IMR-90 (cell line): ENCODE results near the gene TBRG4.

Source experiments
- POLR2A ChIP-seq: IDR thresholded peaks from 2 replicates; pipeline ENCODE4 v1.6.1; 2012; ENCODE audit warnings: mild to moderate bottlenecking, low read depth, low read length
- RCOR1 ChIP-seq: IDR thresholded peaks from 2 replicates; pipeline ENCODE4 v1.6.1; 2012; ENCODE audit warnings: mild to moderate bottlenecking, low read length, improper control_type of control experiment; ENCODE audit not compliant: insufficient replicate concordance
- SMC3 ChIP-seq: fragments of 150-350 bp; IDR thresholded peaks from 2 replicates; pipeline ENCODE4 v1.6.1; 2016; ENCODE audit warnings: low read depth, mild to moderate bottlenecking, antibody characterized with exemption, low read length, moderate library complexity
- TF ChIP-seq, protein P1 (sequence below): conservative IDR thresholded peaks from 2 replicates; pipeline ENCODE4 v1.5.1; 2012; ENCODE audit warnings: mild to moderate bottlenecking, low read depth, low read length, improper control_type of control experiment
- TF ChIP-seq, protein P2 (sequence below): fragments of 150-350 bp; IDR thresholded peaks from 2 replicates; pipeline ENCODE4 v1.6.1; 2017; ENCODE audit warnings: mild to moderate bottlenecking, antibody characterized with exemption, low read length, low read depth

DNA sequence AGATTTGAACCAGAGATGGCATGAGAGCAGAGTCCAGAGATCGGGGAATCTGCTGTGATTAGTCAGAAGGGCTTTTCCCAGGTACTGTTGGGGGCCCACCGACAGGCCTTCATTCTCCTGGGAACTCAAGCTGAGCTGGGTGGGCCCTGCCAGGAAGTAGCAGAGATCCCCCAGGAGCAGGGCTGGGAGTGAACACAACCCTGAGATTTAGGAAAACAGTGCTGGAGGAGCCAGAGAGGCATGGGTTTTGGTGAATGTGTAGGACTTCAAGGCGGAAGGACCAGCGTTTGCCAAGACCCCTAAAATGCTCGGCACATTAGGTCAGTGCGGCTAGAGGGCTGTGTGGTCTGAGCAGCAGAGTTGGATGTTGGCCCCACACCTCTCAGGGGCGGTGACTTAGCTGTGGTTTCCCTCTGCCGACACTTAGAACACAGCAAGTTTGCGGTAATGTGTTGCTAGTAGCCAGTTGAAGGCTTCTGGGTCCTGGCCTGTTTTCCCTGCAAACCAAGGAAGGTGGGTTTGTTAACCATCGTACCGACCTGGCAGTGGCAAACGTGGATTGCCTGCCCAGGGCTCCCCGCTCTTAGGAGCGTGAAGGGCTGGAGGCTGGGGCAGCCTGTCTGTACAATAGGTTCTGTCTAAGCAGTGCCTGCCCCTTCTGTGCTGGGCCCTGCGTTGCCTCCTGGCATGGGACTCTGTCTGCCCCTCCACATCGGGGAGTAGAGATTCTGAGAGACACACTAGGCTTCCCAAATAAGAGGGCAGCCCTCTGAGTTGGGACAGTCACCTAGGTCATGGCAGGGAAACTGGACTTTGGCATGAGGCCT is 36.8 kb downstream of the TBRG4 start:
- TF ChIP-seq, protein P1, sequence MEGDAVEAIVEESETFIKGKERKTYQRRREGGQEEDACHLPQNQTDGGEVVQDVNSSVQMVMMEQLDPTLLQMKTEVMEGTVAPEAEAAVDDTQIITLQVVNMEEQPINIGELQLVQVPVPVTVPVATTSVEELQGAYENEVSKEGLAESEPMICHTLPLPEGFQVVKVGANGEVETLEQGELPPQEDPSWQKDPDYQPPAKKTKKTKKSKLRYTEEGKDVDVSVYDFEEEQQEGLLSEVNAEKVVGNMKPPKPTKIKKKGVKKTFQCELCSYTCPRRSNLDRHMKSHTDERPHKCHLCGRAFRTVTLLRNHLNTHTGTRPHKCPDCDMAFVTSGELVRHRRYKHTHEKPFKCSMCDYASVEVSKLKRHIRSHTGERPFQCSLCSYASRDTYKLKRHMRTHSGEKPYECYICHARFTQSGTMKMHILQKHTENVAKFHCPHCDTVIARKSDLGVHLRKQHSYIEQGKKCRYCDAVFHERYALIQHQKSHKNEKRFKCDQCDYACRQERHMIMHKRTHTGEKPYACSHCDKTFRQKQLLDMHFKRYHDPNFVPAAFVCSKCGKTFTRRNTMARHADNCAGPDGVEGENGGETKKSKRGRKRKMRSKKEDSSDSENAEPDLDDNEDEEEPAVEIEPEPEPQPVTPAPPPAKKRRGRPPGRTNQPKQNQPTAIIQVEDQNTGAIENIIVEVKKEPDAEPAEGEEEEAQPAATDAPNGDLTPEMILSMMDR, result no peak
- TF ChIP-seq RCOR1, result no peak
- TF ChIP-seq, protein P2, sequence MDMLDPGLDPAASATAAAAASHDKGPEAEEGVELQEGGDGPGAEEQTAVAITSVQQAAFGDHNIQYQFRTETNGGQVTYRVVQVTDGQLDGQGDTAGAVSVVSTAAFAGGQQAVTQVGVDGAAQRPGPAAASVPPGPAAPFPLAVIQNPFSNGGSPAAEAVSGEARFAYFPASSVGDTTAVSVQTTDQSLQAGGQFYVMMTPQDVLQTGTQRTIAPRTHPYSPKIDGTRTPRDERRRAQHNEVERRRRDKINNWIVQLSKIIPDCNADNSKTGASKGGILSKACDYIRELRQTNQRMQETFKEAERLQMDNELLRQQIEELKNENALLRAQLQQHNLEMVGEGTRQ, result no peak
- TF ChIP-seq SMC3, result no peak
- TF ChIP-seq POLR2A, result no peak
